DND-41 (cell line): Measurements from ENCODE around the gene ADPGK.
"Not testable (repeated sequence)": the region's sequence is repeated elsewhere in the genome, so short reads cannot be mapped to it uniquely, and the experiment has no call there.

ENCODE experiments used
- EZH2 ChIP-seq: IDR thresholded peaks from 3 replicates; pipeline ENCODE4 v1.6.1; 2012; ENCODE audit warnings: borderline replicate concordance, low read depth, mild to moderate bottlenecking, moderate library complexity, low read length, inconsistent platforms; ENCODE audit not compliant: severe bottlenecking
- TF ChIP-seq, protein P1 (sequence below): IDR thresholded peaks from 2 replicates; pipeline ENCODE4 v1.5.1; 2012; ENCODE audit warnings: borderline replicate concordance, low read length, moderate library complexity, mild to moderate bottlenecking; ENCODE audit not compliant: poor library complexity, severe bottlenecking; ENCODE audit errors: extremely low read depth

DNA sequence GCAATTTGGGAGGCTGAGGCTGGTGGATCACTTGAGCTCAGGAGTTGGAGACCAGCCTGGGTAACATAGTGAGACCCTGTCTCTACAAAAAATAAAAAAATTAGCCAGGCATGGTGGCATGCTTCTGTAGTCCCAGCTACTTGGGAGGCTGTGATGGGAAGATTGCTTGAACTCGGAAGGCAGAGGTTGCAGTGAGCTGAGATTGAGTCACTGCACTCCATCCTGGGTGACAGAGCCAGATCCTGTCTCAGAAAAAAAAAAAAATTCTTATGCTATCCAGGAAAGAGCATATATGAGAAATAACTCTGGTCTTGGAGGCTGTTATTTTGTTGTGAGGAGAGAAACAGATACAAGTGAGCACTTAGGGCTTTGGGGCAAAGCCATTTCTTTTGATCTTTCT lies 55.3 kb downstream of the ADPGK start:
- not testable (repeated sequence) for TF ChIP-seq EZH2
- TF ChIP-seq, protein P1, sequence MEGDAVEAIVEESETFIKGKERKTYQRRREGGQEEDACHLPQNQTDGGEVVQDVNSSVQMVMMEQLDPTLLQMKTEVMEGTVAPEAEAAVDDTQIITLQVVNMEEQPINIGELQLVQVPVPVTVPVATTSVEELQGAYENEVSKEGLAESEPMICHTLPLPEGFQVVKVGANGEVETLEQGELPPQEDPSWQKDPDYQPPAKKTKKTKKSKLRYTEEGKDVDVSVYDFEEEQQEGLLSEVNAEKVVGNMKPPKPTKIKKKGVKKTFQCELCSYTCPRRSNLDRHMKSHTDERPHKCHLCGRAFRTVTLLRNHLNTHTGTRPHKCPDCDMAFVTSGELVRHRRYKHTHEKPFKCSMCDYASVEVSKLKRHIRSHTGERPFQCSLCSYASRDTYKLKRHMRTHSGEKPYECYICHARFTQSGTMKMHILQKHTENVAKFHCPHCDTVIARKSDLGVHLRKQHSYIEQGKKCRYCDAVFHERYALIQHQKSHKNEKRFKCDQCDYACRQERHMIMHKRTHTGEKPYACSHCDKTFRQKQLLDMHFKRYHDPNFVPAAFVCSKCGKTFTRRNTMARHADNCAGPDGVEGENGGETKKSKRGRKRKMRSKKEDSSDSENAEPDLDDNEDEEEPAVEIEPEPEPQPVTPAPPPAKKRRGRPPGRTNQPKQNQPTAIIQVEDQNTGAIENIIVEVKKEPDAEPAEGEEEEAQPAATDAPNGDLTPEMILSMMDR, result not testable (repeated sequence)
